Stimulated activated naive CD8-positive, alpha-beta T cell treated with anti-CD3 and anti-CD28 coated beads, Interleukin-15, Interleukin-2, amounts not matched to agents 100 ng/mL and 50 ng/mL, for 24 hours (primary cell): ENCODE measurements around the gene ALDH1B1.
A peak's percentile ranks its signal among the peaks of the same experiment; 100 is the strongest.

Experiments
- H3K27ac Mint-ChIP-seq: one replicate; pipeline ENCODE4 v1.8.0; 2021; ENCODE audit warnings: mild to moderate bottlenecking, mixed read lengths
- H3K27me3 Mint-ChIP-seq: one replicate; pipeline ENCODE4 v1.8.0; 2021; ENCODE audit warnings: mixed read lengths
- H3K36me3 Mint-ChIP-seq: one replicate; pipeline ENCODE4 v1.8.0; 2021; ENCODE audit warnings: low read depth, mixed read lengths
- H3K4me1 Mint-ChIP-seq: one replicate; pipeline ENCODE4 v1.8.0; 2021; ENCODE audit warnings: low read depth, mixed read lengths
- H3K4me3 Mint-ChIP-seq: one replicate; pipeline ENCODE4 v1.8.0; 2021; ENCODE audit warnings: mild to moderate bottlenecking, mixed read lengths
- H3K9me3 Mint-ChIP-seq: one replicate; pipeline ENCODE4 v1.8.0; 2021; ENCODE audit warnings: mixed read lengths

Gene ALDH1B1

DNA sequence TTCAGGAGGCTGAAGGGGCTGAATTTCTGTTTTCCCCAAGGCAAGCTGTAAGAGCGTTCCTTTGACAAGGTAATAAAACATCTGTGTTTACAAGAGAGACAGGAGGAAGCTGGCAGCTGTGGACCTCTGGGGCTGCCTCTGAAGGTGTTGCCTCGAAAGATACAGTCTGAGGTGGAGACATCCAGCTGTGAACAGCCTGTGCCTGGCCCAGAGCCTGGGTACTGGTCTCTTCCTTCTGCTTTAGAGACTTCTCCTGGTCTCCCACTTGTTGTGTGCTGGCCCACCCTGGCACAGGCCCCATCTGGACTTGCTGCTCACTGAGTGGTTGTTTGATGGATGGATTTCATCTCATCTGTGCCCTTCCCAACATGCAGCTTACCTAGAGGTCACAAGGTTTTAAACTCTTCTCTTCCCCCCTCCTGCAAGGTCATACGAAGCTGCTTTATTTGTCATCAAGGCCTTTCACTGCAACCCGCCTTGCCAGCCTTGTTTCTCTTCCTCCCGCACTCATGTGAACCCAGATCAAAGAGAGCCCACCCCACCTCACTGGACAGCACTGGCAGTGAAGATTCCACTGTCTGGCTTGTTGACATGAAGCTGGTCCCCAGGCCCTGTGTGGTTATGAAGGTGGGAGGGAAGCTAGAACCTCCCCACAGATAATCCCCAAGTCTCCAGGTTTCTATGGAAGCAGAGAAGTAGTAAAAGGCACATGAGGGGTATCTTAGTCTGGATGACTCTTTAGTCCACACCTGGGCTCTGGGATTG, 35.0 kb upstream of the ALDH1B1 start:
- no peaks in the 10 kb centered on the region for H3K36me3 Mint-ChIP-seq
- H3K9me3 Mint-ChIP-seq = no peaks in the 10 kb centered on the region
- peak overlapping the region; percentile 7 for H3K27ac Mint-ChIP-seq
- no peak overlapping the region for H3K4me3 Mint-ChIP-seq
- H3K4me1 Mint-ChIP-seq = no peaks in the 10 kb centered on the region
- H3K27me3 Mint-ChIP-seq = no peaks in the 10 kb centered on the region

DNA sequence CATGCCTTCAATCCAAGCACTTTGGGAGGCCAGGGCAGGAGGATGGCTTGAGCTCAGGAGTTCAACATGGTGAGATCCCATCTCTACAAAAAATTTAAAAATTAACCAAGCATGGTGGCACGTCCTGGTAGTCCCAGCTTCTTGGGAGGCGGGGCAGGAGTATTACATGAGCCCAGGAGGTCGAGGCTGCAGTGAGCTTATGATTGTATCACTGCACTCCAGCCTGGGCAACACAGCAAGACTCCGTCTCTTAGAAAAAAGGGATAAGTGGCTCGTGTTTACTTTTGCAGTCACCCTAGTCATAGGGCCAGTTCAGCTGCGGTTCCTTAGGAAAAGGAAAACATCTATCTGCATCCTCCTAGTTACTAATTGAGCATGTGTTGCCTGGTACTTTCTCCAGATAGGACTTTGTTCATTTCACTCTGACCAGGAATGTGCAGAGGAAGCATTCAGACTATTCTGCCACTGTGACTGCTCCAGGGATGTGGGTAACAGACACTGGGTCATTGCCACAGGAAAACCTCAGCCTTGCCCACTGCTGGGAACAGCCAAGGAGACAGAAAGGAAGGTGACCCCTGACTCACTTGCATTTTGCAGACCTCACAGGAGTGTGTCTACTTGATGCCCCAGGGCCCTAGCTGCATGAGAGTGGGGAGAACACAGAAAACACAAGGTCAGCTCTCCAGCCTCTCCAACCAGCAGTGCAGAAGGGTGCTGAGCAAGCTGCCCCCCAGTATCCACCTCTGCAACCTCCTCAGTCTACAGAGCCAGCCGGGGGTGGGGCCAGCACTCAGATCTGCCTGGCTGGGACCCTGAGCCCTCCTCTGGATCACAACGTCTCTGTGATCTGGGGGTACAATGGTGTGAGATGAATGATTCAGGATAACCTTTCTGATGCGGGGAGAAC, 33.9 kb upstream of the ALDH1B1 start:
- Mint-ChIP-seq H3K4me1 (peaks cover 5% of the 10 kb centered on the region), H3K27me3 (no peaks in the 10 kb centered on the region), H3K36me3 (no peaks in the 10 kb centered on the region), H3K4me3 (no peak overlapping the region), H3K27ac (no peak overlapping the region), H3K9me3 (no peaks in the 10 kb centered on the region)

DNA sequence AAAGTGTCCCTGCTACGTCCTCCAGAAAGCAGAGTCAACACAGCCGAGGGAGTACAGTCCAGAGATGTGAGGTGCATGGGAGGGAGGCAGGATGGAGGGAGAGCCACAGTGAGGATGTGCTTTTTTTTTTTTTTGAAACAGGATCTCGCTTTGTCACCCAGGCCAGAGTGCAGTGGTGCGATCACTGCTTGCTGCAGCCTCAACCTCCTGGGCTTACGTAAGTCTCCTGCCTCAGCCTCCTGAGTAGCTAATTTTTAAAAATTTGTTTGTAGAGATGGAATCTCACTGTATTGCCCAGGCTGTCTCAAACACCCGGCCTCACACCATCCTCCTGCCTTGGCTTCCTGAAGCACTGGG, 33.2 kb upstream of the ALDH1B1 start:
- Mint-ChIP-seq H3K4me1 (peaks cover 5% of the 10 kb centered on the region), H3K4me3 (no peak overlapping the region), H3K36me3 (no peaks in the 10 kb centered on the region), H3K27me3 (no peaks in the 10 kb centered on the region), H3K27ac (no peak overlapping the region), H3K9me3 (no peaks in the 10 kb centered on the region)

DNA sequence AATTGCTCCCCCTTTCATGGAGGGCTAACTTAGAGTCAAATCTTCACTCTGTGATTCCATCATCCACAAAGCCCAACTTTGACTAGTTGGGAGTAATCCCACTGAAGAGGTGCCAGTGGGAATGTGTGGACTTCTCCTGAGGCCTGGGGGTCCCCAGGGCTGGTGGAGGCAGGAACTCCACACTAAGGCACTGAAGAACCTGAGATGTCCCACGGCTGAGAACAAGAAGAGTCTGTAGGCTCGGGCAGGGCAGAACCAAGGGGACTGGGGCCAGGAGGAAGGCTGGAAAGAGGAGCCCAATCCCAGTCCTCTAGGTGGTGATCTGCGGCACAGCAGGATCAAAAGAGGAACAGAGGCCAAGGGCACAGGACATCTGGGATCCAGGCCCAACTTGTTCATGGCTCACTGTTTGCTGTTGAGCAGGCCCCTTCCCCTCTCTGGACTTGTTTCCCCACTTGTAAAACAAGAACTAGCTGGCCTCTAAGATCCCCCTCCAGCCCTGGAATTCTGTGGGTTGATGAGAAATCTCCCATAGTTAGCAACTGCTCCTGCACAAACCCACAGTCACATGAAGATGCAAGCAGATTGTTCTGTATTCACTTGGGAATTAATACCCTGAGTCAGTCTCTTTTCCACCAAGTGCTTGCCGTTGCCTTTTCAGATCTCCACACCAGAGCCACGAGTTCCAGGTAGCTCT, 32.7 kb upstream of the ALDH1B1 start:
- Mint-ChIP-seq H3K4me3 (no peak overlapping the region), H3K36me3 (no peaks in the 10 kb centered on the region), H3K4me1 (peaks cover 5% of the 10 kb centered on the region), H3K27me3 (no peaks in the 10 kb centered on the region), H3K27ac (no peak overlapping the region), H3K9me3 (no peaks in the 10 kb centered on the region)

DNA sequence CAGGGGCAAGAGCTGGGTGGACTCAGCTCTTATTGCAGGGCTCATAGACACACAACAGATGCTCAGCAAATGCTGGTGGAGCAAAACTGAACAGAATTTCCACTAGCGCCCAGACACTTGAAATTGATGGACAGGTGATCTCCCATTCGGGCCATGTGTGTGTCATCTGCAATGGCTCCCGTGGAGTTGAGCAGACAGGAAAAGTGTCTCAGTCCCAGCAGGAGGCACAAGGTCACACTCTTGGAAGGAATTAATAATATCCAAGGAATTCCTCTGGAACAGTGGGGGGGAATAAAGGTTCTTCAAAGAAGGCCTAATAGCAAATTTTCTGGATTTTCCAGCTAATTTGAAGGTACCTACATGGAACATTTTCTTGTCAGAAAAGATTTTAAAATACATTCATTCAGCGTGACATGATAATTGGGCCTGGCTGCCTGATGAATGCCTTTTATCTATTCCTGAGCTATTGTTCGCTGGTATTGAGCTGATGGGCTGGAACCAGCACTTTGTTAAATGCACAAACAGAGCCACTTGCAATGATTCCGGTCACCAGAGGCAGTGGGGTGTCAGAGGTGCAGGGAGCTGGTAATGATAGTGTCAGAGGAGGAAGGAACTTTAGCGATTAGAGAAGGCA, 31.5 kb upstream of the ALDH1B1 start:
- H3K27ac Mint-ChIP-seq = no peak overlapping the region
- peaks cover 5% of the 10 kb centered on the region for H3K4me1 Mint-ChIP-seq
- H3K27me3 Mint-ChIP-seq = no peaks in the 10 kb centered on the region
- no peaks in the 10 kb centered on the region for H3K36me3 Mint-ChIP-seq
- no peaks in the 10 kb centered on the region for H3K9me3 Mint-ChIP-seq
- H3K4me3 Mint-ChIP-seq = no peak overlapping the region

DNA sequence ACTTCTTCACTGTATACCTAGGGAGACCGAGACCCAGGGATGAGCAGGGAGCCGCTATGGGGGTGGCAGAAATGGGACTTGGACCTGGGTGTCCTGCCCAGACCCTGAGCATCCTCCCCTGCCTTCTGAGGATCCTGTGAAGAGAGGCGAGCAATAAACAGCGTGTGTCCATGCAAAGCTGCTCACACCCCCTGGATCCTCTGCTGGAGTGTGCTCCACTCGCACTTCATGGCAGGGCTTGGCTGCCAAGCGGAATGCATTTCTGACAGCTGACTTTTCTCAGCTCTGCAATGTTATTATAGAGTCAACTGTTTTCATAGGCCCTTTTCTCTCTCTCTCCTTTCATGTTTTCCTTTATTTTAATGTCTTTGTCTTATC, 31.0 kb upstream of the ALDH1B1 start:
- Mint-ChIP-seq H3K9me3 (no peaks in the 10 kb centered on the region), H3K4me3 (no peak overlapping the region), H3K27me3 (no peaks in the 10 kb centered on the region), H3K4me1 (peaks cover 5% of the 10 kb centered on the region), H3K36me3 (no peaks in the 10 kb centered on the region), H3K27ac (no peak overlapping the region)

DNA sequence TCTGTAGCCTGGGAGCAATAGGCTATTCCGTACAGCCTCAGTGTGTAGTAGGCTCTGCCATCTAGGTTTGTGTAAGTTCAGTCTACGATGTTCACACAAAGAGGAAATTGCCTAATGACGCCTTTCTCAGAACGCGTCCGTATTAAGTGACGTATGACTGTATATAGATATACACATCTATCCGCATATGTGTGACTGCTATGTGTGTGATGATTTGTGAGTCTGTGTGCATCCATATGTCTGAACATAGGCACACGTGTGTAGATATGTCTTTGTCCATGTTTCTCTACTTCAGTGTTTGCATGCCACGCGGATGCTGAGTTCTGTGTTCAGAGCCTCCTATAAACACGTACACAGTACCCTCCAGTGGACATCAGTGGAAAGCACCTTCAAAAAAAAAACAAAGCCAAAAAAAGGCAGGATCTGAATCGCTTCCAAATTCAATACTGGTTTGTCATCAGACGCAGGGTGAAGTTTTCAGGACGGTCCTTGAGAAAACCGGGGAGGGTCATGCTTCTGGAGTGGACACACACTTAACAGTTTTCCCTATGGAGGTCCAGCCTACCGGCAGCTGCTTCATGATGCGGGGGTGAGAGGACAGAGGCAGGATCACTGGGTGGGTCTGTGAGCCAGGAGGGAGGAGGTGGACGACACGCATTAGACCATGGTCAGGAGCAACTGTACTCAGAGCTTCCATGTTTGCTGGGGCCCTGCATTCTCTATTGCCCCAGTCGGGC, 29.5 kb upstream of the ALDH1B1 start:
- no peaks in the 10 kb centered on the region for H3K36me3 Mint-ChIP-seq
- H3K4me1 Mint-ChIP-seq = peaks cover 5% of the 10 kb centered on the region
- no peaks in the 10 kb centered on the region for H3K27me3 Mint-ChIP-seq
- H3K4me3 Mint-ChIP-seq = peak overlapping the region; percentile 53
- no peaks in the 10 kb centered on the region for H3K9me3 Mint-ChIP-seq
- H3K27ac Mint-ChIP-seq = peak overlapping the region; percentile 14

DNA sequence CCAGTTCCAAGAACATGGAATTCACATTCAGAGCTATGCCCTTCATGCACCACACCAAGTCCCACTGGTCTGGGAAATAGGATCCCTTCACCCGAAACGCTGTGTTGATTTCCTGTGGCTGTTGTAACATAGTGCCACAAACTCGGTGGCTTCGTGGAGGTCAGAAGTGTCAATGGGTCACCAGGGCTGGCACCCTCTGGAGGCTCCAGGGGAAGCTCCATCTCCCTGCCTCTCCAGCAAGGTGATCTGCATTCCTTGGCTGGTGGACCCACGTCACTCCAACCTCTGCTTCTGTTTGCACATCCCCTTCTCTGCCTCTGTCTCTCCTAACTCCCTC, 28.9 kb upstream of the ALDH1B1 start:
- Mint-ChIP-seq H3K4me1 (peaks cover 5% of the 10 kb centered on the region), H3K9me3 (no peaks in the 10 kb centered on the region), H3K36me3 (no peaks in the 10 kb centered on the region), H3K27ac (no peak overlapping the region), H3K4me3 (no peak overlapping the region), H3K27me3 (no peaks in the 10 kb centered on the region)

DNA sequence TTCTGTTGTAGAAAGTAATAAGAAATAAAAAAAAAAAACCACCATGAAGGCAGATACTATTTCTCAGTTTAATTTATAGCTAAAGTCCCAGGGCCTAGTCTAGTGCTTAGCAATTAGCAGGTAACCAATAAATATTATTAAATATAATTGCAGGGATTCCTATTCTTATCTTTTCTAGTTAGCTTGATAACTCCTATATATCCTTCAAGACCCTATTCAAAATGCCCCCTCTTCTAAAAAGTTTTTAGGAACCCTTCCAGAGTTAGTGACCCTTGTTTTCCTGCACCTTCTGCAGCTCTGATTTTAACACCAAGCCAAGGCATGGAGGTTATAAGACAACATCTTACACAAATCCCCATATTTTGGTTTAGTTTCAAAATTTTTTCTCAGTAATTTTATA, 24.6 kb upstream of the ALDH1B1 start:
- Mint-ChIP-seq H3K36me3 (no peaks in the 10 kb centered on the region), H3K4me3 (no peak overlapping the region), H3K27me3 (peaks cover 9% of the 10 kb centered on the region), H3K27ac (no peak overlapping the region), H3K4me1 (peaks cover 3% of the 10 kb centered on the region), H3K9me3 (no peaks in the 10 kb centered on the region)

DNA sequence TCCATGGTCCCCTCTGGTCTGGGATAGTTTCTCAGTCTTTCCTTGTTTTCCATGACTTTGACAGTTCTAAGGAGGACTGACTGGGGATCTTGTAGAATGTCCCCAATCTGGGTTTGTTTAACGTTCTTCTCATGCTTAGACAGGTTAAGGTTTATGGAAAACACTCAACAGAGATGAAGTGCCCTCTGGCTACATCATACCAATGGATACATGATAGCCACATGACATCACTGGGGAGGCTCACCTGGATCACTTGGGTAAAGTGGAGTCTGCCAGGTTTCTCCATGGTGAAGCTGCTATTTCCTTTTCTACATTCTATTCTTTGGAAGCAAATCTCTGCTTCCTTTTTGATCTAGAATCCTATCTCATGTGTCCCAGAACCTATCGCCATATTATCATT, 23.8 kb upstream of the ALDH1B1 start:
- H3K27me3 Mint-ChIP-seq = peaks cover 9% of the 10 kb centered on the region
- H3K9me3 Mint-ChIP-seq = no peaks in the 10 kb centered on the region

DNA sequence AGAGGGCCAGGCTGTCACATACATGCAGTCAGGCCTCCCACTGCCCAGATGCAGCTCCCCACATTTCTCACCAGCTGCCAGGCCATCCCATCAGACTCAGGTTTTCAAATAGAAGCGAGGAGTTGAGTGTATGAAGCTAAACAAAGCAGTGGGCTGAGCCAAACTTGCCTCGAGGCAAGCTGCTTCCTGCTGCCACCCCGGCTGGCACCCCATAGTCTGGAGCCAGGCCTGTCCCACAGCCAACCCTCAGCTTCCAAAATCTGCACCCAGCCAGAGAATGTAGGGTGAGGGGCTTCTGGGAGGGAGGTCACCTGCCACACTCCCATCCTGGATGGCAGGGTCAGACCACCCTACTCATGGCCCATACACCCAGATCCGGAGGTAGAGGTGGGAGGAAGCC, 22.3 kb upstream of the ALDH1B1 start:
- peaks cover 12% of the 10 kb centered on the region for H3K27me3 Mint-ChIP-seq
- no peak overlapping the region for H3K4me3 Mint-ChIP-seq
- H3K36me3 Mint-ChIP-seq = no peaks in the 10 kb centered on the region
- H3K9me3 Mint-ChIP-seq = no peaks in the 10 kb centered on the region
- no peak overlapping the region for H3K27ac Mint-ChIP-seq
- no peaks in the 10 kb centered on the region for H3K4me1 Mint-ChIP-seq

More for the DNA sequence above, 23.8 kb upstream of the ALDH1B1 start:
- no peaks in the 10 kb centered on the region for H3K4me1 Mint-ChIP-seq
- no peak overlapping the region for H3K4me3 Mint-ChIP-seq
- H3K36me3 Mint-ChIP-seq = no peaks in the 10 kb centered on the region
- H3K27ac Mint-ChIP-seq = no peak overlapping the region

DNA sequence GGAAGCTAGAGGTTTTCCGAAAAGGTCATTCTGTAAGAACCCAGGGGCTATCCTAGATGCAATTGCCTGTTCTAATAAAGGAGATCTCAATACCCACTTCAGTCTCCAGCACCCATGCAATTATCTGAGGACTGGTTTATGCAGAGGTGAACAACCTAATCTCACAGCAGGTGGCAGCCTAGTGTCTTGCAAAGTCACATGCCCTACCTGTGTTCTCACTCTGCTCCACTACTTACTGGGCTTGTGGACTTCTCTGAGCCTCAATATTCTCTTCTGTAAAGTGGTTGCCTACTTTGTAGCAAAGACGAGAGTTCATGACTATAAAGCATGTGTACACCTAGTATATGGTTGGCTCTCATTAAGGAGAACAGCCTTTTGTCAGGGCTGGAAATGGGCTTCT, 21.0 kb upstream of the ALDH1B1 start:
- no peak overlapping the region for H3K27ac Mint-ChIP-seq
- H3K4me1 Mint-ChIP-seq = no peaks in the 10 kb centered on the region
- peaks cover 12% of the 10 kb centered on the region for H3K27me3 Mint-ChIP-seq
- H3K9me3 Mint-ChIP-seq = no peaks in the 10 kb centered on the region
- H3K36me3 Mint-ChIP-seq = no peaks in the 10 kb centered on the region
- H3K4me3 Mint-ChIP-seq = no peak overlapping the region

DNA sequence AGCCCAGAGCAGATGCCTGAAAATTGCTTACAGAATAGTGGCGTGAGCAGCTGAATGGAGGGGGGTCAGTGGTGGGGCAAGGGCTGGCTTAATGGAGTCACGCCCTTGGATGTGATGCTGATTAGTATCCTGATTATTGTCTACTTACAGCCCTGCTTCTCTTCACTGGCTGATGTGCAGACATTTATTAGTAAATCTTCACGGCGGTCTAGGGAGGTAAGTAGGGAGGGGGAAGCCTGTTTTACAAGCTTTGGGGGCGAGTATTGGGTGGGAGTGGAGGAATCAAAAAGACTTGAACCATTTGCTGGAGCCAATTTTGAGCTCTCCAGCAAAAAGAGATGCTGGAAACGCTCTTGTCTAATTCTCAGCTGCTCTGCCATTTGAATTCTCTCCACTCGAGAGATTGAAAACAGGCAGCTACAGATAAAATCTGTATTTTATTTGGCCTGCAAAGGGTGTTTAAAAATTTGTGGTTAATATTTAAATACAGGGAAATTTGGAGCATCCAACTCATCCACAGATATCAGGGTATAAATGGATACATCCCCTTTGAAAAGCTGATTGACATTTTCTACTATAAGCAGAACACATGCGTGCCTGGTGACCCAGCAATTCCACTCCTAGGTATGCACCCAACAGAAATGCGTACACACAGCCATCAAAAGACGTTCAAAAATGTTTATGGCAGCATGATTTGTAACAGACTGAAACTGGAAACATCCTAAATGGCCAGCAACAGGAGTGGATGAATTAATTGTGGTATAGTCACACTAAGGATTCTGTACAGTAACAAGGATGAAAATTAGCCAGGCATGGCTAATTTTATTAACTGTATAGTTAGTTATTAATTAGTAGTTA, 19.5 kb upstream of the ALDH1B1 start:
- Mint-ChIP-seq H3K9me3 (no peaks in the 10 kb centered on the region), H3K4me3 (no peak overlapping the region), H3K27me3 (peaks cover 12% of the 10 kb centered on the region), H3K27ac (no peak overlapping the region), H3K36me3 (no peaks in the 10 kb centered on the region), H3K4me1 (no peaks in the 10 kb centered on the region)

DNA sequence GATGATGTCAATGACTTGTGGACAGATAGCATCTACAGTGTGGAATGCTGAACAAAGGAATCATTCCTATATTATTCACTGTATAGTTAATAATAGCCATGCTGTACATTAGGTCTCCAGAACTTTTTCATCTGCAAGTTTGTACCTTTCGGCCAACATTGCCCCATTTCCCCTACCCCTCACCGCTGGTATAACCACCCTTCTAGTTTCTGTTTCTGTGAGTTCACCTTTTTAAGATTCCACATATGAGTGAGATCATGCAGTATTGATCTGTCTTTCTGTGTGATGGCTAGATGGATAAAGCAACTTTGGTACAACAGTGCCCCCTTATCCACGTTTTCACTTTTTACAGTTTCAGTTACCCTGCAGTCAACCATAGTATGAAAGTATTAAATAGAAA, 18.8 kb upstream of the ALDH1B1 start:
- H3K27me3 Mint-ChIP-seq = peaks cover 12% of the 10 kb centered on the region
- H3K36me3 Mint-ChIP-seq = no peaks in the 10 kb centered on the region
- H3K9me3 Mint-ChIP-seq = no peaks in the 10 kb centered on the region
- H3K27ac Mint-ChIP-seq = no peak overlapping the region
- no peaks in the 10 kb centered on the region for H3K4me1 Mint-ChIP-seq
- H3K4me3 Mint-ChIP-seq = no peak overlapping the region
